HepG2 (cell line): Measurements from ENCODE around the gene ATP1A2. TPM values are rescaled to one million over a fixed set of nuclear protein-coding genes. Genes with fewer than 3 reads are reported as not detected.

Experiments
- BORCS8-MEF2B ChIP-seq: sonication (generic); formaldehyde crosslinking; IDR thresholded peaks from 2 replicates; pipeline ENCODE4 v1.8.0; 2022; ENCODE audit warnings: mild to moderate bottlenecking, missing genetic modification reagents
- DNMT1 ChIP-seq: sonication (generic); formaldehyde crosslinking; IDR thresholded peaks from 2 replicates; pipeline ENCODE4 v1.5.1; 2020; ENCODE audit warnings: mild to moderate bottlenecking, missing genetic modification reagents
- HMGXB4 ChIP-seq, 2 experiments: sonication (generic) in 1 of 2; formaldehyde crosslinking in 1 of 2; IDR thresholded peaks; 2 replicates each; pipeline versions ENCODE4 v1.4.0 to v1.6.1; 2018 to 2020; ENCODE audit warnings: missing genetic modification reagents in 2 of 2, borderline replicate concordance in 1 of 2, low read depth in 1 of 2, mild to moderate bottlenecking in 1 of 2, missing biosample characterization in 1 of 2
- HNRNPLL ChIP-seq: fragments of 200-400 bp; formaldehyde crosslinking; IDR thresholded peaks from 2 replicates; pipeline ENCODE4 v1.6.1; 2017; ENCODE audit warnings: mild to moderate bottlenecking, low read depth, low read length; ENCODE audit not compliant: poor library complexity, severe bottlenecking
- IRF9 ChIP-seq: sonication (generic); formaldehyde crosslinking; IDR thresholded peaks from 2 replicates; pipeline ENCODE4 v1.8.0; 2022; ENCODE audit warnings: missing genetic modification reagents, mild to moderate bottlenecking, borderline replicate concordance
- KMT2B ChIP-seq: IDR thresholded peaks from 2 replicates; pipeline ENCODE4 v1.6.1; 2016; ENCODE audit warnings: missing genetic modification reagents, missing compliant biosample characterization
- MIER3 ChIP-seq: IDR thresholded peaks from 2 replicates; pipeline ENCODE4 v1.6.1; 2016; ENCODE audit warnings: missing compliant biosample characterization, borderline replicate concordance
- NKX3-1 ChIP-seq: sonication (generic); formaldehyde crosslinking; IDR thresholded peaks from 2 replicates; pipeline ENCODE4 v1.5.0; 2020; ENCODE audit warnings: missing genetic modification reagents
- PAWR ChIP-seq: sonication (generic); formaldehyde crosslinking; IDR thresholded peaks from 2 replicates; pipeline ENCODE4 v1.4.0; 2020; ENCODE audit warnings: missing genetic modification reagents, mild to moderate bottlenecking, borderline replicate concordance
- PRMT3 ChIP-seq: sonication (generic); formaldehyde crosslinking; IDR thresholded peaks from 2 replicates; pipeline ENCODE4 v1.8.1; 2022; ENCODE audit warnings: low read depth, mild to moderate bottlenecking, moderate library complexity, missing genetic modification reagents, borderline replicate concordance
- SRSF1 ChIP-seq: fragments of 200-400 bp; formaldehyde crosslinking; optimal IDR thresholded peaks from 2 replicates; pipeline ENCODE3; 2017; ENCODE audit warnings: mild to moderate bottlenecking, low read depth, low read length, moderate library complexity
- SRSF9 ChIP-seq: fragments of 200-400 bp; formaldehyde crosslinking; IDR thresholded peaks from 2 replicates; pipeline ENCODE4 v1.6.1; 2018; ENCODE audit warnings: borderline replicate concordance, mild to moderate bottlenecking, low read depth, low read length; ENCODE audit not compliant: insufficient read depth, poor library complexity, severe bottlenecking
- SYNCRIP ChIP-seq: fragments of 200-400 bp; formaldehyde crosslinking; IDR thresholded peaks from 2 replicates; pipeline ENCODE4 v1.6.1; 2018; ENCODE audit warnings: mild to moderate bottlenecking, low read depth, low read length; ENCODE audit not compliant: insufficient read depth
- TBP ChIP-seq: sonication (generic); formaldehyde crosslinking; IDR thresholded peaks from 2 replicates; pipeline ENCODE4 v1.5.0; 2020; ENCODE audit warnings: missing genetic modification reagents
- XBP1 ChIP-seq: sonication (generic); formaldehyde crosslinking; IDR thresholded peaks from 2 replicates; pipeline ENCODE4 v1.5.0; 2020; ENCODE audit warnings: missing genetic modification reagents
- ZFYVE20 ChIP-seq: sonication (generic); formaldehyde crosslinking; IDR thresholded peaks from 2 replicates; pipeline ENCODE4 v1.8.0; 2023; ENCODE audit warnings: low read depth, mild to moderate bottlenecking, moderate library complexity, missing genetic modification reagents, borderline replicate concordance
- ZNF280B ChIP-seq: sonication (generic); formaldehyde crosslinking; IDR thresholded peaks from 2 replicates; pipeline ENCODE4 v1.5.0; 2020; ENCODE audit warnings: missing genetic modification reagents, mild to moderate bottlenecking, borderline replicate concordance
- ZNF460 ChIP-seq: sonication (generic); formaldehyde crosslinking; IDR thresholded peaks from 2 replicates; pipeline ENCODE4 v1.5.1; 2020; ENCODE audit warnings: missing genetic modification reagents, mild to moderate bottlenecking, borderline replicate concordance
- ZNF496 ChIP-seq: sonication (generic); formaldehyde crosslinking; IDR thresholded peaks from 2 replicates; pipeline ENCODE4 v1.8.1; 2023; ENCODE audit warnings: mild to moderate bottlenecking, moderate library complexity, missing genetic modification reagents; ENCODE audit not compliant: insufficient replicate concordance
- ZNF549 ChIP-seq: sonication (generic); formaldehyde crosslinking; IDR thresholded peaks from 2 replicates; pipeline ENCODE4 v1.5.0; 2020; ENCODE audit warnings: missing genetic modification reagents
- ZNF672 ChIP-seq: sonication (generic); formaldehyde crosslinking; IDR thresholded peaks from 2 replicates; pipeline ENCODE4 v1.8.1; 2022; ENCODE audit warnings: missing genetic modification reagents
- ZNF772 ChIP-seq: sonication (generic); formaldehyde crosslinking; IDR thresholded peaks from 2 replicates; pipeline ENCODE4 v1.5.0; 2020; ENCODE audit warnings: mild to moderate bottlenecking, missing genetic modification reagents
- ZNF891 ChIP-seq: sonication (generic); formaldehyde crosslinking; IDR thresholded peaks from 2 replicates; pipeline ENCODE4 v1.5.0; 2020; ENCODE audit warnings: mild to moderate bottlenecking, missing genetic modification reagents
- polyA plus RNA-seq, 8 experiments: library from polyadenylated mRNA; depleted of rRNA in 3 of 8; stranded (reverse) in 7 of 8; unstranded in 1 of 8; fragments of >200 nt; fragmentation: Illumina TruSeq in 4 of 8; extraction: Trizol in 4 of 8; gene quantifications; 2 replicates each; pipeline versions ENCODE4 v1.2.1 to v1.2.3, GENCODE V29; 2011 to 2016; ENCODE audit warnings: low read depth in 4 of 8, missing spikeins in 1 of 8, mixed read lengths in 1 of 8; ENCODE audit not compliant: insufficient read depth in 1 of 8
- total RNA-seq, 5 experiments: library from RNA; depleted of rRNA; stranded (reverse); fragments of >200 nt; fragmentation: Illumina TruSeq; extraction: Trizol; gene quantifications; 2 replicates each; pipeline ENCODE4 v1.2.3, GENCODE V29; 2016; ENCODE audit warnings: low read depth in 1 of 5
- TF ChIP-seq, protein P1 (sequence below): fragments of 450-650 bp; IDR thresholded peaks from 2 replicates; pipeline ENCODE4 v1.6.1; 2016

Gene ATP1A2
- total and polyA plus RNA-seq, 2 of the 13 experiments (the other 11 are each of a cell fraction or from before 2014, with no cell fraction given) = 0.16 TPM; not detected in 1

DNA sequence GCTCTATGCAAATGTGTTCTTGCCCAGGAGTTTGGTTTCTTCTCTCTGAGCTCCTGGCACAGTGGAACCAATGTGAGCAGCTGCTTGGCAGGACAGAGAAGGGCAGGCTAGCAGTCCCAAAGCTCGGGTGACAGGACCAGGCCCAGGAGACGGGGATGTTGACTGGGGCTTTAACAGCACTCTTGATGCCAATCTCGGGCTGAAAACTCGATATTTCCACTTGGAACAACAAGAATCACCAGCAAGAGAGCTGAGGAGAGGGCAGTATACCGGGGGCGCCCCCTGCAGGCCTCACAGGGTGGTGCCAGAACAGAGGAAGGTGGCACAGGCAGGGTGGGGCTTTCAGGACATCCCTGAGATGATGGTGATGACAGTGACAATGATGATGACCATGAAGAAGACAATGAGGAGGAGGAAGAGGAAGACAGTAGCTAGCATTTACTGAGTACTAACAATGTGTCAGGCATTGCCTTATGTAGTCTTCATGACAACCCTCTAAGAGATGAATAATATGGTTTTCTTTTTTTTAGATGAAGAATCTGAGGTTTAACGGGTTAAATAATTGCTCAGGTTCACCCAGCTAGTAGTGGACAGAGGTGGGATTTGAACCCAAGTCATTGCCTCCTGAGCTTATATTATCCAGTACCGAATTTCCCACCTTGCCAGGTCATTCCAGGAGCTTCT lies 36.9 kb upstream of the ATP1A2 start (continued):
- TF ChIP-seq ZNF549 (CRISPR knock-in tag) = no peak
- no peak for TF ChIP-seq ZNF496 (CRISPR knock-in tag)
- TF ChIP-seq NKX3-1 = no peak
- no peak for TF ChIP-seq DNMT1 (CRISPR knock-in tag)
- TF ChIP-seq, protein P1, sequence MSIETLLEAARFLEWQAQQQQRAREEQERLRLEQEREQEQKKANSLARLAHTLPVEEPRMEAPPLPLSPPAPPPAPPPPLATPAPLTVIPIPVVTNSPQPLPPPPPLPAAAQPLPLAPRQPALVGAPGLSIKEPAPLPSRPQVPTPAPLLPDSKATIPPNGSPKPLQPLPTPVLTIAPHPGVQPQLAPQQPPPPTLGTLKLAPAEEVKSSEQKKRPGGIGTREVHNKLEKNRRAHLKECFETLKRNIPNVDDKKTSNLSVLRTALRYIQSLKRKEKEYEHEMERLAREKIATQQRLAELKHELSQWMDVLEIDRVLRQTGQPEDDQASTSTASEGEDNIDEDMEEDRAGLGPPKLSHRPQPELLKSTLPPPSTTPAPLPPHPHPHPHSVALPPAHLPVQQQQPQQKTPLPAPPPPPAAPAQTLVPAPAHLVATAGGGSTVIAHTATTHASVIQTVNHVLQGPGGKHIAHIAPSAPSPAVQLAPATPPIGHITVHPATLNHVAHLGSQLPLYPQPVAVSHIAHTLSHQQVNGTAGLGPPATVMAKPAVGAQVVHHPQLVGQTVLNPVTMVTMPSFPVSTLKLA = no peak
- TF ChIP-seq SRSF1 = no peak
- no peak for TF ChIP-seq TBP (CRISPR knock-in tag)
- TF ChIP-seq XBP1 = no peak
- no peak for TF ChIP-seq IRF9 (CRISPR knock-in tag)
- no peak for TF ChIP-seq PAWR
- TF ChIP-seq SRSF9 = no peak
- TF ChIP-seq BORCS8-MEF2B = no peak
- 0 out of 4 replicates have a peak, but pooled peaks have one; percentile 35 to 39 for TF ChIP-seq HMGXB4 (CRISPR knock-in tag; IDR thresholded peaks at IDR 0.05; ENCODE audit: borderline replicate concordance in 1 of 2, low read depth in 1 of 2)
- no peak for TF ChIP-seq KMT2B (CRISPR knock-in tag)
- no peak for TF ChIP-seq HNRNPLL
- TF ChIP-seq ZNF772 (CRISPR knock-in tag) = no peak
- TF ChIP-seq ZNF460 (CRISPR knock-in tag) = no peak
- no peak for TF ChIP-seq ZNF891 (CRISPR knock-in tag)
- TF ChIP-seq ZFYVE20 (CRISPR knock-in tag) = no peak
- TF ChIP-seq MIER3 (CRISPR knock-in tag) = no peak
- no peak for TF ChIP-seq SYNCRIP
- TF ChIP-seq PRMT3 = no peak
- no peak for TF ChIP-seq ZNF280B
- TF ChIP-seq ZNF672 = no peak
